GM12878 (cell line): ENCODE data around the gene TLL2. TPM values are rescaled to one million over a fixed set of nuclear protein-coding genes. Genes with fewer than 3 reads are reported as not detected.

Experiments
- ATAC-seq: fragments of 200-7000 bp; cut with Tn5 transposase; 3 replicates; pipeline ENCODE4 v1.9.1; 2020; ENCODE audit warnings: mild to moderate bottlenecking, moderate library complexity
- BruUV-seq: library from RNA; stranded (reverse); fragments of 400-500 nt; replicated peaks from 2 replicates; lab custom pipeline; 2021; lab: Mats Ljungman, UMichigan
- CTCF ChIA-PET: fragments of 300-600 bp; sonication (Branson Sonifier 250); formaldehyde crosslinking; extraction: SDS; loops from one replicate; lab custom pipeline; 2021; ENCODE audit warnings: inconsistent platforms; lab: Yijun Ruan, JAX
- POLR2A ChIA-PET: fragments of 350-600 bp; formaldehyde crosslinking; extraction: SDS; loops from one replicate; lab custom pipeline; 2021; ENCODE audit warnings: inconsistent platforms; lab: Charles Lee
- RAD21 ChIA-PET: fragments of 300-600 bp; sonication (Branson Sonifier 250); formaldehyde crosslinking; loops from one replicate; lab custom pipeline; 2023; ENCODE audit warnings: antibody characterized with exemption; ENCODE audit not compliant: unreplicated experiment; lab: Charles Lee
- SMC1A ChIA-PET: fragments of 300-600 bp; sonication (Branson Sonifier 250); formaldehyde crosslinking; loops from one replicate; lab custom pipeline; 2023; ENCODE audit not compliant: unreplicated experiment, uncharacterized antibody; lab: Charles Lee
- DNase-seq: peaks from one replicate; pipeline ENCODE4 v3.0.0-alpha.2; 2011; ENCODE audit warnings: low read depth, low spot score
- FAIRE-seq: peaks from 3 replicates; lab custom pipeline; 2011; peaks lifted over from hg19 to GRCh38; lab: Jason Lieb, UNC
- H2AFZ ChIP-seq: 2 replicates; pipeline ENCODE4 v1.6.0; 2011; ENCODE audit warnings: low read depth, low read length, control low read depth; ENCODE audit not compliant: control insufficient read depth
- H3K27ac ChIP-seq: 2 replicates; pipeline ENCODE4 v1.5.1; 2011; ENCODE audit warnings: control low read depth; ENCODE audit not compliant: control insufficient read depth, insufficient read depth
- H3K27me3 ChIP-seq, 2 experiments: replicated peaks in 1 of 2; 2 replicates each; pipeline versions ENCODE4 v1.6.0 to v1.6.1; 2011; ENCODE audit warnings: low read length in 1 of 2; ENCODE audit not compliant: control insufficient read depth in 2 of 2, insufficient read depth in 2 of 2
- H3K36me3 ChIP-seq, 2 experiments: 2 replicates each; pipeline ENCODE4 v1.5.1; 2011; ENCODE audit warnings: low read length in 1 of 2; ENCODE audit not compliant: control insufficient read depth in 2 of 2, insufficient read depth in 2 of 2
- H3K4me1 ChIP-seq: 2 replicates; pipeline ENCODE4 v1.6.1; 2011; ENCODE audit warnings: mild to moderate bottlenecking, low read length, moderate library complexity, mixed read lengths; ENCODE audit not compliant: control insufficient read depth, insufficient read depth
- H3K4me2 ChIP-seq: 2 replicates; pipeline ENCODE4 v1.6.0; 2011; ENCODE audit warnings: control low read depth; ENCODE audit not compliant: control insufficient read depth, insufficient read depth
- H3K4me3 ChIP-seq: fragments of 200-600 bp; sonication (generic); 2 replicates; pipeline ENCODE4 v1.5.1; 2016
- H3K79me2 ChIP-seq: 2 replicates; pipeline ENCODE4 v1.6.0; 2011; ENCODE audit warnings: low read length; ENCODE audit not compliant: control insufficient read depth, insufficient read depth
- H3K9ac ChIP-seq: 2 replicates; pipeline ENCODE4 v1.8.0; 2011; ENCODE audit warnings: low read length, control low read depth, mixed read lengths; ENCODE audit not compliant: control insufficient read depth, insufficient read depth
- H3K9me3 ChIP-seq: replicated peaks from 3 replicates; pipeline ENCODE4 v1.5.1; 2011; ENCODE audit warnings: mild to moderate bottlenecking, low read length; ENCODE audit not compliant: control insufficient read depth, insufficient read depth
- H4K20me1 ChIP-seq: 2 replicates; pipeline ENCODE4 v1.6.0; 2011; ENCODE audit not compliant: control insufficient read depth, insufficient read depth
- BHLHE40 ChIP-seq, 2 experiments: fragments of 450-650 bp in 1 of 2; IDR thresholded peaks; 2 replicates each; pipeline ENCODE4 v1.6.1; 2011 to 2017; ENCODE audit warnings: low read depth in 2 of 2, borderline replicate concordance in 1 of 2, improper control_type of control experiment in 1 of 2, low read length in 1 of 2, mild to moderate bottlenecking in 1 of 2
- HDAC2 ChIP-seq: fragments of 200-600 bp; sonication (generic); IDR thresholded peaks from 2 replicates; pipeline ENCODE4 v1.6.1; 2017
- KLF5 ChIP-seq: fragments of 450-650 bp; IDR thresholded peaks from 2 replicates; pipeline ENCODE4 v1.6.1; 2014; ENCODE audit warnings: mild to moderate bottlenecking; ENCODE audit not compliant: partially characterized antibody
- PAX8 ChIP-seq: fragments of 450-650 bp; IDR thresholded peaks from 2 replicates; pipeline ENCODE4 v1.6.1; 2017; ENCODE audit warnings: mild to moderate bottlenecking, moderate library complexity
- SMARCA5 ChIP-seq: fragments of 450-650 bp; IDR thresholded peaks from 2 replicates; pipeline ENCODE4 v1.6.1; 2017; ENCODE audit warnings: mild to moderate bottlenecking
- TARDBP ChIP-seq: IDR thresholded peaks from 2 replicates; pipeline ENCODE4 v1.6.1; 2016; ENCODE audit warnings: borderline replicate concordance
- TCF3 ChIP-seq: IDR thresholded peaks from 2 replicates; pipeline ENCODE4 v1.6.1; 2012; ENCODE audit warnings: low read depth, mild to moderate bottlenecking, low read length, borderline replicate concordance; ENCODE audit not compliant: insufficient read depth
- ZNF622 ChIP-seq: fragments of 450-650 bp; IDR thresholded peaks from 2 replicates; pipeline ENCODE4 v1.6.1; 2017; ENCODE audit warnings: mild to moderate bottlenecking, inconsistent platforms
- whole genome bisulfite sequencing: methylation state at CpG from one replicate; pipeline ENCODE4 v1.1.6; 2016; ENCODE audit warnings: low lambda C conversion rate; ENCODE audit not compliant: insufficient replicate concordance, insufficient coverage; ENCODE audit errors: missing lambda C conversion rate; 5-methylcytosine and 5-hydroxymethylcytosine counted together
- in situ Hi-C: fragments of 300-500 bp; cut with MboI; formaldehyde crosslinking; loops from 9 replicates; pipeline ENCODE4 v1.14.3; 2018; ENCODE audit warnings: mixed read lengths
- intact Hi-C: fragments of 100-400 bp; cut with micrococcal nuclease; formaldehyde crosslinking; loops from one replicate; pipeline ENCODE4 v1.14.2; 2022; ENCODE audit not compliant: unreplicated experiment
- polyA plus RNA-seq, 11 experiments: library from polyadenylated mRNA; depleted of rRNA in 4 of 11; unstranded in 6 of 11; stranded (reverse) in 5 of 11; fragments of >200 nt; fragmentation: Nextera tagmentation in 4 of 11; fragmentation: Illumina TruSeq in 1 of 11; extraction: Ambion mirVana in 4 of 11; extraction: Trizol in 1 of 11; gene quantifications; 1 replicate in 1 of 11; 2 replicates in 10 of 11; pipeline versions ENCODE4 v1.2.1 to v1.2.3, GENCODE V29; 2011 to 2016; ENCODE audit warnings: inconsistent platforms in 2 of 11, missing spikeins in 2 of 11, low read depth in 1 of 11
- total RNA-seq, 4 experiments: library from RNA; depleted of rRNA in 3 of 4; stranded (reverse); fragments of >200 nt in 3 of 4; fragmentation: Illumina TruSeq in 1 of 4; extraction: Trizol in 1 of 4; gene quantifications; 2 replicates each; pipeline versions ENCODE4 v1.2.1 to v1.2.3, GENCODE V29; 2013 to 2021
- TF ChIP-seq, protein P1 (sequence below): fragments of 450-650 bp; IDR thresholded peaks from 2 replicates; pipeline ENCODE4 v1.6.1; 2017; ENCODE audit warnings: borderline replicate concordance
- TF ChIP-seq, protein P2 (sequence below): fragments of 450-650 bp; IDR thresholded peaks from 2 replicates; pipeline ENCODE4 v1.6.1; 2016; ENCODE audit warnings: mild to moderate bottlenecking

Gene TLL2
- total and polyA plus RNA-seq, 10 of the 15 experiments (the other 5 are each of a cell fraction or from before 2014, with no cell fraction given) = 0.02 to 2.1 (median 0.52) TPM

DNA sequence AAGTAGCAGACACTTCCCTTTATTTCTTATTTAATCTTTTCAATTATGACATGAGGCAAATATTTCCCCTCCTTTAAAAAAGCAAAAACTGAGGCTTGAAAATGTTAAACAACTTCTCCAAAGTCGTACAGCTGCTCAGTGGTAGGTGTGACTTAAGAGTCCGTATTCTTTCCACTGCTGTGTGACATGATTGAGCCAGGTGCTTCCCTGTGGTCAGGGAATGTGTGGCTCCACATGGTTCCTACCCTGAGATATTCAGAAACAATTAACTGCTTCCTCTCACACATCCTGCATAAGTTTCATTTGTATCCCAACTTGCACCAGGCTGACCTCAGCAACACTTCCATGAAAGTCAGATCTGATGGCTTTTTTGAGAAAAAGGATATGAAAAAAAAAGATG, 168.5 kb downstream of the TLL2 start:
- RAD21 ChIA-PET = no interaction called here
- intact Hi-C loops = no loop called here
- no peaks in the 10 kb centered on the region for H3K36me3 ChIP-seq
- SMC1A ChIA-PET = no interaction called here
- H3K9me3 ChIP-seq = peaks cover 8% of the 10 kb centered on the region; the same call in 1 of the 3 replicates
- no peaks in the 10 kb centered on the region for H3K79me2 ChIP-seq
- no peak overlapping the region for H3K4me2 ChIP-seq
- no peak overlapping the region for H3K9ac ChIP-seq
- H3K4me3 ChIP-seq = no peak overlapping the region
- H4K20me1 ChIP-seq = no peaks in the 10 kb centered on the region
- POLR2A ChIA-PET = no interaction called here
- FAIRE-seq (no peak), DNase-seq (no peak), ATAC-seq (no peak)
- CTCF ChIA-PET = no interaction called here
- TF ChIP-seq KLF5 = no peak
- TF ChIP-seq SMARCA5 = no peak
- no peak for TF ChIP-seq BHLHE40 (IDR thresholded peaks at IDR 0.05; ENCODE audit: borderline replicate concordance in 1 of 2, low read depth in 2 of 2, low read length in 1 of 2)
- TF ChIP-seq, protein P1, sequence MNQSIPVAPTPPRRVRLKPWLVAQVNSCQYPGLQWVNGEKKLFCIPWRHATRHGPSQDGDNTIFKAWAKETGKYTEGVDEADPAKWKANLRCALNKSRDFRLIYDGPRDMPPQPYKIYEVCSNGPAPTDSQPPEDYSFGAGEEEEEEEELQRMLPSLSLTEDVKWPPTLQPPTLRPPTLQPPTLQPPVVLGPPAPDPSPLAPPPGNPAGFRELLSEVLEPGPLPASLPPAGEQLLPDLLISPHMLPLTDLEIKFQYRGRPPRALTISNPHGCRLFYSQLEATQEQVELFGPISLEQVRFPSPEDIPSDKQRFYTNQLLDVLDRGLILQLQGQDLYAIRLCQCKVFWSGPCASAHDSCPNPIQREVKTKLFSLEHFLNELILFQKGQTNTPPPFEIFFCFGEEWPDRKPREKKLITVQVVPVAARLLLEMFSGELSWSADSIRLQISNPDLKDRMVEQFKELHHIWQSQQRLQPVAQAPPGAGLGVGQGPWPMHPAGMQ = no peak
- TF ChIP-seq, protein P2, sequence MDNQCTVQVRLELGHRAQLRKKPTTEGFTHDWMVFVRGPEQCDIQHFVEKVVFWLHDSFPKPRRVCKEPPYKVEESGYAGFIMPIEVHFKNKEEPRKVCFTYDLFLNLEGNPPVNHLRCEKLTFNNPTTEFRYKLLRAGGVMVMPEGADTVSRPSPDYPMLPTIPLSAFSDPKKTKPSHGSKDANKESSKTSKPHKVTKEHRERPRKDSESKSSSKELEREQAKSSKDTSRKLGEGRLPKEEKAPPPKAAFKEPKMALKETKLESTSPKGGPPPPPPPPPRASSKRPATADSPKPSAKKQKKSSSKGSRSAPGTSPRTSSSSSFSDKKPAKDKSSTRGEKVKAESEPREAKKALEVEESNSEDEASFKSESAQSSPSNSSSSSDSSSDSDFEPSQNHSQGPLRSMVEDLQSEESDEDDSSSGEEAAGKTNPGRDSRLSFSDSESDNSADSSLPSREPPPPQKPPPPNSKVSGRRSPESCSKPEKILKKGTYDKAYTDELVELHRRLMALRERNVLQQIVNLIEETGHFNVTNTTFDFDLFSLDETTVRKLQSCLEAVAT = no peak
- no peak for TF ChIP-seq PAX8
- TF ChIP-seq ZNF622 = no peak
- TF ChIP-seq HDAC2 = no peak
- no peak for TF ChIP-seq TCF3
- TF ChIP-seq TARDBP = no peak
- in situ Hi-C loops = no loop called here
- no peak overlapping the region for H2AFZ ChIP-seq
- H3K27me3 ChIP-seq = no peaks in the 10 kb centered on the region
- WGBS = 29% methylated on average over 2 of the region's 2 CpGs
- H3K27ac ChIP-seq = no peak overlapping the region
- no peaks in the 10 kb centered on the region for H3K4me1 ChIP-seq
- BruUV-seq = no TSS peak
